Measurements from ENCODE around the gene ZNF276. TPM values are rescaled to one million over a fixed set of nuclear protein-coding genes. Genes with fewer than 3 reads are reported as not detected.

Gene ZNF276
- total RNA-seq, 4 donors from 2014 or later = 44.7 to 62.0 (median 52.8) TPM

DNA sequence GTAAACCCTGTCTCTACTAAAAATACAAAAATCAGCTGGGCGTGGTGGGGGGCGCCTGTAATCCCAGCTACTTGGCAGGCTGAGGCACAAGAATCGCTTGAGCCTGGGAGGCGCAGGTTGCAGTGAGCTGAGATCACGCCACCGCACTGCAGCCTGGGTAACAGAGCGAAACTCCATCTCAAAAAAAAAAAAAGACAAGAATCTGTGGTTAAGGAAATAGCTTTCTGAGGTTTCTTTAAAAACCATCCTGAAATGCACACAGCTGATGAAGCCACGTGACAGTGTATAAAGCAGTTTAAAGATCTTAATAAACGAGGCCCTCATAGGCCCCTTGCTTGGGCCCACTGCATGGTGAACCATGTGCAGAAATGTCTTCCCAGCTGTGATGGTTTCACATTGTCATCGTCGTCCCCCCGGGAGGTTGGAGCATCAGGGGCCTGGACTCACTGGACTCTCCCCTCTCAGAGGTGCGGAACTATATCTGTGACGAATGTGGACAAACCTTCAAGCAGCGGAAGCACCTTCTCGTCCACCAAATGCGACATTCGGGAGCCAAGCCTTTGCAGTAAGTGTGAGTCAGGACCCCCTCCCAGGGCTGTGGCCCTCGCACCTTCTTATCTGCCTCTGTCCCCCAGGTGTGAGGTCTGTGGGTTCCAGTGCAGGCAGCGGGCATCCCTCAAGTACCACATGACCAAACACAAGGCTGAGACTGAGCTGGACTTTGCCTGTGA lies 16.2 kb downstream of the ZNF276 start:
- no peak overlapping the region for H3K4me3 ChIP-seq (ENCODE audit: low read depth, poor library complexity, severe bottlenecking)
- intact Hi-C loops (cut with DNase I; ENCODE audit: low total_unique reads) = no loop called here
- no peak for DNase-seq (ENCODE audit: low spot score in 2 of 2)
- no peak for TF ChIP-seq POLR2A (IDR thresholded peaks at IDR 0.05)
- no peak for TF ChIP-seq CTCF (IDR thresholded peaks at IDR 0.05)
- WGBS, 2 donors = 86 to 88% methylated on average over 19 to 20 of the region's 20 CpGs

GRCh38 chr16:89738072-89738377 lies 16.7 kb downstream of the ZNF276 start:
- intact Hi-C loops (cut with DNase I; ENCODE audit: low total_unique reads) = no loop called here

DNA sequence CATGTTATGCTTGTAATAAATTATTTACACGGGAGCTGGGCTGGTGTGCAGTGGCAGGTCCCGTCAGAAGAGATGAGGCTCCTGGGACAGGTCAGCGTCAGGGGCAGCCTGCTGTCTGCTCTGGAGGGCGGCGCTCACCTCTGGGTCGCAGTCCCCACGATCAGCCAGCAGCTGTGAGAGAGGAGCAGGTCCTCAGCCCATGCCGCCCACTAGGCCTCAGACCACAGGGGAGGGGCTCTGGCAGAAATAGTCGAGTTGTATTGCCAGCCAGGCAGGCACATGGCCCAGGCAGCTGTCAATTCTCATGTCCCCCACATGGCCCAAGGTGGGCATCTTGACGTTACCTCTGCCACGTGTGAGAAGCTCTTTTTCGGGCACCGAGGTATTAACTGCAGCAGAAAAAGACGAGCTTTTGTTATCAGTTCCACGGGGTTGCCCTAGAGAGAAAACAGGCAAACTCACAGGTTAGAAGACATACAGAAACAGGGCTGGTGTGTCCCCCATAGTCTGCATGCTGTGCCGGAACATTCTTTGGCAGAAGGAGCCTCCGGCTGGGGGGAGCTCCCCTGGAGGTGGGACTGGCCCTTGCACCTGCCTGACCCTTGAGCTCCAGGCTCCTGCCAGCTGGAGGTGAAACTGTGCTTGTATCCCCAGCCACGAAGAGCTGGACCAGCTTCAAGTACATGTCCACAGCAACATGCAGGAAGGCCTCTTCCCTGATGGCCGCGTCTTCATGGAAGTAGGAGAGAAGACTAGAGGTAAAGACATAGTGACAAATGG lies 17.4 kb downstream of the ZNF276 start:
- H3K4me3 ChIP-seq (ENCODE audit: low read depth, poor library complexity, severe bottlenecking) = no peak overlapping the region
- TF ChIP-seq CTCF (IDR thresholded peaks at IDR 0.05) (no peak), POLR2A (IDR thresholded peaks at IDR 0.05) (no peak)
- WGBS, 2 donors = 80 to 85% methylated on average over 19 of the region's 20 CpGs
- intact Hi-C loops (cut with DNase I; ENCODE audit: low total_unique reads) = no loop called here
- no peak for DNase-seq (ENCODE audit: low spot score in 2 of 2)

More at GRCh38 chr16:89738072-89738377, 16.7 kb downstream of the ZNF276 start:
- no peak overlapping the region for H3K4me3 ChIP-seq (ENCODE audit: low read depth, poor library complexity, severe bottlenecking)
- DNase-seq (ENCODE audit: low spot score in 2 of 2) = no peak
- TF ChIP-seq CTCF (IDR thresholded peaks at IDR 0.05) (no peak), POLR2A (IDR thresholded peaks at IDR 0.05) (no peak)
- WGBS, 2 donors = 90 to 100% methylated on average over 5 to 9 of the region's 14 CpGs

DNA sequence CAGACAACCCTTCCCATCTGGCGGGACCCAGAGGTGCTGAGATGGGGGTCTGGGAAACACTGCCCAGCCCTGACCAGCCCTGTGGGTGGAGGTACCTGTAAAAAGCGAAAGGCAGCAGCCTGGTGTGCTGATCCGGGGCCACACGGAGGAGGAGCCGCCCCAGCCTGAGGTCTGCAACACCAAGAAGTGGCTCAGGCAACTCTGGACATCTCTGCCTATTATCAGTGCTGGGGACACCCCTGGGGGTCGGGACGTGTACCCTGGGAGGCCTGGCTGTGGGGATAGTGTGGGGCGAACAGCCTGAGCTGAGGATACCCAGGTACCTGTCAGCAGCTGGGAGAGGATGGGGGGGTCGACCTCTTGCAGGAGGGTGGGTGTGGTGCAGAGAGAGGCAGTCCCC lies 18.0 kb downstream of the ZNF276 start:
- intact Hi-C loops (cut with DNase I; ENCODE audit: low total_unique reads) = no loop called here
- WGBS, 2 donors = 80 to 85% methylated on average over 9 of the region's 9 CpGs
- no peak for TF ChIP-seq POLR2A (IDR thresholded peaks at IDR 0.05)
- TF ChIP-seq CTCF (IDR thresholded peaks at IDR 0.05) = no peak

DNA sequence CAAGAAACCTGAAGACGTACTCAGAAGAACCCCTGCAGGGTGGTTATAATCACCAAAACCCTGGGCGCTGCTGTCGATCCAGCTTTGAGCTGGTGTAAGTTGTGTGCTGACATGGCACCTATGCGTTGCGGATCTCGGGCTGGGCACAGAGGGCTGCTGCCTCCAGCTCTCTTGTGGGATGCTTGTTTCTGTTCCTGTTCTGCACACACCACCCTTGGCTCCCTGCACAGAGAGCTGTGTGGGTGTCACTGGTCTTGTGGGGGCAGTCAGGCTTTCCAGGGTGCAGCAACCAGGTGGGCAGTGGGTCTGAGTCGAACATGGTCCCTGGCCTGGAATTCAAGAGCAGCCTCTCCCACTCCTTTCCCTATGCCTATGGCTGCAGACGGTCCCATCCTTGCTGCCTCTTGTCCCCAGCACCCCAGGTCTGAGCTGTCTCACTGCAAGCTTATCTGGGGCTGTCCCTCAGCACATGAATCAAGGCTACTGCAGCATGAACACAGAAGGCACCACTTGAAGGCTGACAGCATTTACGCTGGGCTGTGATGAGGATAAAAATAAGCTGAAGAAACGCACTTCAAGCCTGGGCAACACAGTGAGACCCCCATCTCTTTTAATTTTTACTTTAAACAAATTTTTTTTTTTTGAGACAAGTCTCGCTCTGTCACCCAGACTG lies 20.1 kb downstream of the ZNF276 start:
- 78 to 85% methylated on average over 11 of the region's 11 CpGs for WGBS, 2 donors
- H3K4me3 ChIP-seq (ENCODE audit: low read depth, poor library complexity, severe bottlenecking) = no peak overlapping the region
- DNase-seq (ENCODE audit: low spot score in 2 of 2) = no peak
- TF ChIP-seq CTCF (IDR thresholded peaks at IDR 0.05) = no peak
- no peak for TF ChIP-seq POLR2A (IDR thresholded peaks at IDR 0.05)
- intact Hi-C loops (cut with DNase I; ENCODE audit: low total_unique reads) = no loop called here

More for the DNA sequence above, 18.0 kb downstream of the ZNF276 start:
- no peak for DNase-seq (ENCODE audit: low spot score in 2 of 2)
- no peak overlapping the region for H3K4me3 ChIP-seq (ENCODE audit: low read depth, poor library complexity, severe bottlenecking)
